ENCODE data around the gene RRAS2.
"Not testable (repeated sequence)": the region's sequence is repeated elsewhere in the genome, so short reads cannot be mapped to it uniquely, and the experiment has no call there.

RRAS2 gene

DNA sequence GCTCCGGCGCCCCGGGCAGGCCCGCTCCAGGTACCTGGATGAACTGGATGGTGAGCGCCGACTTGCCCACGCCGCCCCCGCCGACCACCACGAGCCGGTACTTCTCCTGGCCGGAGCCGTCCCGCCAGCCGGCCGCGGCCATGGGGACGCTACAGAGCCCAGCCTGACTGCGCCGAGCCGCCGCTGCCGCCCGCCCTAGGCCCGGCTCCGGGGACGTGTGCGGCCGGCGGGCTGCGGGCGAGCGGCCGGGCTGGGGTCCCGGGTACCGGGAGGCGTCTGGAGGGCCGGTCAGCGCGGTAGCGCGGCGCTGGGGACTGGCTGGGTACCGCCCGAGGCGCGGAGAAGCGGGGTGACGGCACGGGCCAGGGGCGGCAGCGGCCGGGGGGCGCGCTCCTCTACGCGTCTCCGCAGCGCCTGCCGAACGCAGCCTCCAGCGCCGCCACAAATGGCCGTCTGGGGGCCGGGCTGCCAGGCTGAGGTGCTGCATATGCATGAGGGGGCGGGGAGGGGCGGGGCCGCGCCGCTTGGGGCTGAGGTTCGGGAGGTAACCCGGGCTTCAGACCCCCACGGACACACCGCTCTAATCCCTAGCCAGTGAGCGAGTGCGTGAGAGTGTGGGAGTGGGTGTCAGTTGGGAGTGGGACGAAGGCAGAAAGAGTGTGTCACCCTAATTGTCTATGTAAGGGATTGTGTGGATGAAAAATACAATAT lies at the start of gene RRAS2:
Gene RRAS2, minus strand, starts transcription at position 455 of the 711 bp plus-strand sequence. Its CDS starts 313 bp downstream, at position 142.
- DNase-seq (ENCODE audit: low read depth in 2 of 2): peak; percentile 49 to 67

DNA sequence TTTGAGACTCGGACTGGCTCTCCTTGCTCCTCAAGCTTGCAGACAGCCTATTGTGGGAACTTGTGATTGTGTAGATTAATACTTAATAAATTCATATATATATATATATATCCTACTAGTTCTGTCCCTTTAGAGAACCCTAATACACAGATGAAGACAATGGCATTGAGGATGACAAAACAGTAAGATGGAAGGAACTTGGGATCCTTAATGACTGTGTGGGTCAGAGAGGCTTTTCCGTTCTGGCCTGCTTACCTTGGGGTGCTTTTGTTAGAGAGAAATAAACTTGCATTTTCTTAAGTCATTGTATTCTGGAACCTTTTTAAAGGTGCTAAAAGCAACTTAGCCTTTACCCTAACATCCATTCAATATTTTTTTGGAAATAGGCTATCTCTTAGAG lies 49.6 kb upstream of the RRAS2 start:
- DNase-seq (ENCODE audit: low read depth in 2 of 2): no peak

DNA sequence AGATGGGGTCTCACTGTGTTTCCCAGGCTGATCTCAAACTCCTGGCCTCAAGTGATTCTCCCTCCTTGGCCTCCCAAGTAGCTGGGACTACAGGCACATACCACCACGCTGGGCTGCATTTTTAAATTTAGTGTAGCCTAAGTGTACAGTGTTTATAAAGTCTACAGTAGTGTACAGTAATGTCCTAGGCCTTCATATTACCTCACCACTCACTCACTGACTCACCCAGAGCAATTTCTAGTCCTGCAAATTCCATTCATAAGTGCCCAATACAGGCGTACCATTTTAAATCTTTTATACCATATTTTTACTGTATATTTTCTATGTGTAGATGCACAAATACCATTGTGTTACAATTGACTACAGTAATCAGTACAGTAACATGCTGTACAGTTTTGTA lies 47.1 kb upstream of the RRAS2 start:
- not testable (repeated sequence) for DNase-seq (ENCODE audit: low read depth in 2 of 2)

DNA sequence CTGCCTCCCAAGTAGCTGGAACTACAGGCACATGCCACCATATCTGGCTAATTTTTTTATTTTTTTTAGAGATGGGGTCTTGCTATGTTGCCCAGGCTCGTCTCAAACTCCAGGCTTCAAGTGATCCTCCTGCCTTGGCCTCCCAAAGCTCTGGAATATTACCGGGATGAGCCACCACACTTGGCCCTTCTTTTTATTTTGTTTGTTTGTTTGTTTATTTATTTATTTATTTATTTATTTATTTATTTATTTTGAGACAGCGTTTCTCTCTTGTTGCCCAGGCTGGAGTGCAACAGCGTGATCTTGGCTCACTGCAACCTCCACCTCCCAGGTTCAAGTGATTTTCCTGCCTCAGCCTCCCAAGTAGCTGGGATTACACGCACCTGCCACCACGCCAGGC lies 44.5 kb upstream of the RRAS2 start:
- not testable (repeated sequence) for DNase-seq (ENCODE audit: low read depth in 2 of 2)

DNA sequence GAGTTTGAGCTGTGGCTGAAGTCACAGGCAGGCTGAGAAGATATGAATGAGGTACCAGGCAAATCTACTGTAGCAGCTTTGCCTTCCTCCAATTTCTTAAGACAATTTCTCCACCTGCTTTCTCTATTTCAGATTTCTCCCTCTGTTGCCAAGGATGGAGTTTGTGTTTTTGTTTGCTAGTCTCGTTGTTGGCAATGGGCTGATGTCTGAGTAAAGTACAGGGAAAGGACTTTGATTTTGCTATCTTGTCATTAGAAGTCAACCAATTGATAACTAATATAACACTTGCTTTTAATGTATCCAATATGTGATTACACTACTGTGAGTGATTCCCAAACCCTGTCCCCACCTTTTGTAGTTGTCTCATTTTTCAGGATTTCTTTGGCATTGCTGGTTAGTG lies 40.1 kb upstream of the RRAS2 start:
- DNase-seq (ENCODE audit: low read depth in 2 of 2): no peak

DNA sequence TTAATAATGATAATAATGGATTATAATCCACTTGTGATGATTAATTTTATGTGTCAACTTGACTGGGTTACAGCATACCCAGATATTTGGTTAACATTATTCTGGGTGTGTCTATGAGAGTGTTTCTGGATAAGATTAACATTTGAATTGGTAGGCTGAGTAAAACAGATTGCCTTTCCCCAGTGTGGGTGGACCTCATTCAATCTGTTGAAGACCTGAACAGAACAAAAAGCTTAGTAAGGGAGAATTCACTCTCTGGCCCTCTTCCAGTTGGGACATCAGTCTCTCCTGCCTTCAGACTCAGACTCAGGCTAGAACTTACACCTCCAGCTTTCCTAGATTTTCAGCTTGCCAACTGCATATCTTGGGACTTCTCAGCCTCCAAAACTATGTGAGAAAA lies 37.3 kb upstream of the RRAS2 start:
- no peak for DNase-seq (ENCODE audit: low read depth in 2 of 2)

DNA sequence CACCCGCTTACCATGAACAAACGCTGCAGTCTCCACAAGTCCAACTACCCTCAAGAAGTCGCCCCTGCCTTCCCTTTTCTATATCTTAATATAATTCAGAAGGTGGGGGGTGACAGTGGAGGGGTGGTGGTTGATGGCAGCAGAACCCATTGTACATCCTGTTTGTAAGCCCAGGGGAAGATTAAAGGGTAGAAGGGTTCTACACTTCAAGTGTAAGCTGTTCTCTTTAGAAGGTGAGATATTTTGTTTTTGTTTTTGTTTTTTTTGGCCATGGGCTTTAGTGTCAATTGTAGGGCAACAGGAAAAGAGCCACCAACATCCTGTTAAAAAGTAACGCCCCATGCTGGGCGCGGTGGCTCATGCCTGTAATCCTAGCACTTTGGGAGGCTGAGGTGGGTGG lies 34.9 kb upstream of the RRAS2 start:
- DNase-seq (ENCODE audit: low read depth in 2 of 2): no peak

DNA sequence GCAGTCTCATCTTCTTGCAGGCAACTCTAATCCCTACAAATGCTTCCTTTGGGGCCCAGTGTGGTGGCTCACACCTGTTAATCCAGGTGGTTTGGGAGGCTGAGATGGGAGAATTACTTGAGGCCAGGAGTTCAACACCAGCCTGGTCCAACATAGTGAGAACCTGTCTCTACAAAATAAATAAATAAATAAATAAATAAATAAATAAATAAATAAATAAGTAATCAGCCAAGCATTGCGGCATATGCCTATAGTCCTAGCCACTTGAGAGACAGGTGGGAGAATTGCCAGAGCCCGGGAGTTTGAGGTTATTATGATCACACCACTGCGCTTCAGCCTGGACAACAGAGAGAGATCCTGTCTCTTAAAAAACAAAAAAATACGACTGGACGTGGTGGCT lies 34.1 kb upstream of the RRAS2 start:
- no peak for DNase-seq (ENCODE audit: low read depth in 2 of 2)

DNA sequence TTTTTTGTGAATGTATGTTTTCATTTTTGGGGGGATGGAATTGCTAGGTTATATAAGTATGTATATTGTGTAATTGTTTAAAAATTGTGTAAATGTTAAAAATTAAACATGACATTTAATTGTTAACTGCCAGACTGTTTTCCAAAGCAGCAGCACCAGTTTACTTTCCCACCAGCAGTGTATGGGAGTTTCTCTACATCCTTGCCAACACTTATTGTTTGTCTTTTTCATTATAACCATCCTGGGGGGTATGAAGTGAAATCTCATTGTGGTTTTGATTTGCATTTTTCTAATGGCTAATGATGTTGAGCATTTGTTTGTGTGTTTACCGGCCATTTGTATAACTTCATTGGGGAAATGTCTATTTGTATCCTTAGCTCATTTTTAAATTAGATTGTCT lies 31.7 kb upstream of the RRAS2 start:
- DNase-seq (ENCODE audit: low read depth in 2 of 2): no peak

DNA sequence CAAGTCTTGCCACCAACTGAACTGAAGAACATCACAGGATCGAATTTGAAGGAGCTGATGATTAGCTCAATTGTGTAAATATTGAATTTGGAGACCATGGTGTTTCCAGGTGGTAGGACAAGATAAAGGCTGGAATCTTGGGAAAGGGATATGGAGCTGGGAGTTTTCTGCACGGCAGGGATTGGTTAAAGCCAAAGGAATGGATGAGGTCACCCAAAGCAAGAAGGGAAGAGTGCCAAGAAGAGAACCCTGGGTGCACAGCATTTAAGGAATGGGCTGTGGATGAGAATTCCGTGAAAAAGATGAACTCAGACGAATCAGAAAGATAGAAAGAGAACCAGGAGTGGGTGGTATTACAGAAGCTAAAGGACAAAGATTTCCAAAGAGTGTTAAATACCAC lies 29.4 kb upstream of the RRAS2 start:
- DNase-seq (ENCODE audit: low read depth in 2 of 2): no peak

DNA sequence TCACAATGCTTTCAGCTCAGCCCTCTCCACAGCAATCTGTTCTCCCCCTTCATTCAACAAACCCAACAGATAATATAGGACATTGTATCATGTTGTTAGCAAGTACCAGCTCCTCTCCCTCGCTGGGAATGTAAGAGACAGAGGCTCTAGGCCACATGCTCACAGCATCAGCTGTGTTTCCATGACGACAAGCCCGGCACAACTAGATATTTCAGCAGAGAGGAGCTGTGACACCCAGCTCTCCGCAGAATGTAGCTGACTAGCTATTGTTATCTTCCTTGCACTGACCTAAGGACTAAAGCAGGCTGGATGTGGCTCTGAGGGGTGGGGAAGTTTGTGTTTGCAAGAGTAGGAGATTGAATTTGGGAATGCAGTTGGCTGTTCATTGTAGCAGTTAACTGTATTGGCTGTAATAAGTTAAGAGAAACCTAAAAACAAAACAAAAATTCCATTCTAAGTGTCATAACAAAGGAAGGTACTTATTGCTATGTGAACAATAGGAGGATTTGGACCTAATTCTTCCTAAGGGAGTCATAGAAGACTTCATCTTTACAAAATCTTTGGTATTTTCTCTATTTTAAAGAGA lies 28.0 kb upstream of the RRAS2 start:
- no peak for DNase-seq (ENCODE audit: low read depth in 2 of 2)

DNA sequence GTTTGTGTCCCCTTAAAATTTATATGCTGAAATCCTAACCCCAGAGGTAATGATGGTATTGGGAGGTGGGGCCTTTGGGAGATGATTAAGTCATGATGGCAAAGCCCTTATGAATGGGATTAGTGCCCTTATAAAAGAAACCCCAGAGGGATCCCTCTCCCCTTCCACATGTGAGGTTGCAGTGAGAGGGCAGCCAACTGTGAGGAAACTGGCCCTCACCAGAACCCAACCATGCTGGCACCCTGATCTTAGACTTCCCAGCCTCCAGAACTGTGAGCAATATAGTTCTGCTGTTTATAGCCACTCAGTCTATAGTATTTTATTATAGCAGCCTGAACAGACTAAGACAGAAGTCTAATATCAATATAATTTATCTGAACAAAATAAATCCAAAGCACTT lies 27.1 kb upstream of the RRAS2 start:
- no peak for DNase-seq (ENCODE audit: low read depth in 2 of 2)

DNA sequence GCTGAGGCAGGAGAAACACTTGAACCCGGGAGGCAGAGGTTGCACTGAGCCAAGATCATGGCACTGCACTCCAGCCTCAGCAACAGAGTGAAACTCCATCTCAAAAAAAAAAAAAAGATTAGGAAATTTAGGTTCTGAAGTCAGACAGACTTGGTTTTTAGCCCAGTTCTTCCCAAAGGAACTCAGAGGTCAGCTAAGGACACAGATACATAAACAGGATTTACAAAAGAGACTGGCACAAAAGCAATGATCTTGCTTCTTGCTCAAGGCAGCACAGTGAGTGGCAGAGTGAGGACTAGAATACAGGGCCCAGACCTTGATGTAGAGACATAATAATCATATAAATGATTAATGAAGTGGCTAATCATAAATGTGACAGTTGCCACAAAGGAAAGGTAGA lies 25.4 kb upstream of the RRAS2 start:
- no peak for DNase-seq (ENCODE audit: low read depth in 2 of 2)

DNA sequence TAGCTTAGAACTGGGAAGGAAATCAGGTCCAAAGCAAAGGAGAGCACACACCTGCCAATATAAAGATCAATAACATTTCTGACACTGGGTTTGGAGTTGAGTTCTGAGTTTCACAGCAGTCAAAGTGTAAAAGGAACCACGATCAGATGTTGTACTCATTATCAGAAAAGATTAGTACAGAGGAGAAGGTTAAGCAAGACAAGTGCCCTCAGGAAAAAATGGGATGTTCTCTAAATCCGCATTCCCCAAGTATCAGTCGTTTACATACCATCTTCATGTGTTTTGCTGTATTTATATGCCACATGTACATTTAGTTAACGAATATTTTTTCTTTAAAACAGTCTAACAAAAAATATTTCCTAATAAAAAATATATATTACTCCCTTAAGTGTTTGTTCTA lies 23.0 kb upstream of the RRAS2 start:
- DNase-seq (ENCODE audit: low read depth in 2 of 2): no peak

DNA sequence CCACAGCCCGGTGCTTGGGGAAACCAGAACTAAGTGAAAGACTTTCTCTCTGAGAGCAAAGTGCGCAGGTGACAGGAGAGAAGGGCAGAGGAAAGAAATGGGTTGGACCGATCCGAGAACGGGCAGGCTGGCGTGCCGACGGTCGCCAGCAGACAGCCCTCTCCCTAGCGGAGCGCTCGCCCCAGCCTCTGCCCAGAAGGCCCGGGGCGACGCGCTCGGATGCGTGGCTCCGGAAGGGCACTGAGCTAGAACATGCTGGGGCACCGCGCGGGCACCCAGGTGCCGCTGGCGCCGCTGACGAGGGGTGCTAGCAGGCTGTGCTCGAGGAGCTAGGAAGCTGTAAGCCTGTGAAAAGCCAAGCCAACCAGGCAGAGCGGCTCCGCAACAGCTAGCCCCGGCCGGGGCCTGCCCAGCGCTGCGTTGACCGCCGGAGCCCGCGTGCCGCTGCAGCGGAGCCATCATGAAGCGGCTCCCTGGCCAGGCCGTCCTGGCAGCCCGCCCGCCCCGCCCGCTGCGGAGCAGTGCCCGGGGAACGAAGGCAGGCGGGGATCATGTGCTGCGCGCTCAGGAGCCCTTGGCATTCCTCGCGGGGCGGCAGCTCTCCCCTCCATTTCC lies 22.1 kb upstream of the RRAS2 start:
- no peak for DNase-seq (ENCODE audit: low read depth in 2 of 2)

DNA sequence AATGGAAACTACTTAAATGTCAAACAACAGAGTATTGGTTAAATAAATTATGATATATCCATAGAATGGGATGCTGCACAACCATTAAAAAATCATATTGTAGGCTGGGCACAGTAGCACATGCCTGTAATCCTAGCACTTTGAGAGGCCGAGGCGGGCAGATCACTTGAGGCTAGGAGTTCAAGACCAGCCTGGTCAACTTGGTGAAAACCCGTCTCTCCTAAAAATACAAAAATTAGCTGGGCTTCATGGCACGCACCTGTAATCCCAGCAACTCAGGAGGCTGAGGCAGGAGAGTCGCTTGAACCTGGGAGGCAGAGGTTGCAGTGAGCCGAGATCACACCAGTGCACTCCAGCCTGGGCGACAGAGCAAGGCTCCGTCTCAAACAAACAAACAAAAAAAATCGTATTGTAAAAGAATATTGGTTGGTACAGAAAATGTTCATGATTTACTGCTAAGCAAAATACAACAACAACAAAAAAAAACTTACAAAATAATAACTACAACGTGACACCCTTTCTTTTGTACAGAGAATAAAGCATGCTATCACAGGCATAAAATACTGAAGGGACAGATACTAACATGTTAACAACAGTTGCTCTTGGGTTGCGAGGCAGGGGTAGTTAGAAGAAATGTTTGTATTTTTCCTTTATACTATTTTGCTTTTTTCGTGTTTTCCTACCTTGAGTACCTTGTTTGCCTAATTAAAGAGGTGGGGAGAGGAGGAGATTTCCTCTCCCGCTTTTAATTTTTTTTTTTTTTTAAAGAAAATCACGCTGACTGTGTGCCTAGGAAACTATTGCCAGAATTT lies 21.3 kb upstream of the RRAS2 start:
- no peak for DNase-seq (ENCODE audit: low read depth in 2 of 2)

DNA sequence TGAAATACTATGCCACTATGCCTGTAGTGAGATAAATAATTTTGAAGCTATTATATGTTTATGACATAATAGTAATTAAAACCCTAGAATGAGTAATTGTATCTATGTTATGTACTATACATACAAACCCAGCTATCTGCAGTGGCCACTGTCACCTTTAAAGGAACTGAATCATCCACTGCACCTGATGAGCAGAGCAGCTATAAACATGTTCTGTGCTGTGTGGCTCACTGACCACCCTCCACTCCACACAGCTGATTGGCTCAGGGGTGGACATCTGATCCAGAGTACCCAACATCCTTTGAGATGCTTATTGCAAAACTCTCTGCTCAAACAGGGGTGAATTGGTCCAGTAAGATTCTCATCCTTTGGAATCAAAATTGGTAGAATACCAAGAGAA lies 19.2 kb upstream of the RRAS2 start:
- no peak for DNase-seq (ENCODE audit: low read depth in 2 of 2)

DNA sequence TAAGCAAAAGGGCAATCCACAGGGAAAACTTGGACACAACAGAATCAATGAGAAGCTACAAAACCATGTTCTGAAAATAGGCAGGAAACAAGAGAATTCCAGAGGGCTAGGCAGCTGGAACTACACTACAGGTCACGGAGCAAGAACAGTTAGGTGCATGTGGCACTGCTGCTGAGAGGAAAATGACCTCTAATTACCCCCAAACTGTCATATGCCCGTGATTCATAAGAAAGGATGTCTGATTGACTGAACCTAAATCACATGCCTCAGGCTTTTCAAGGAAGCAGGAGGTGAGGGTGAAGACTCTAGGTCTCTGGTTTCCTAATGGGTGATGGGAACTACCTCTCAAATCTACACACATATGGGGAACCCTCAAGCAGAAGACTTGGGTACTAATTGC lies 17.9 kb upstream of the RRAS2 start:
- no peak for DNase-seq (ENCODE audit: low read depth in 2 of 2)

DNA sequence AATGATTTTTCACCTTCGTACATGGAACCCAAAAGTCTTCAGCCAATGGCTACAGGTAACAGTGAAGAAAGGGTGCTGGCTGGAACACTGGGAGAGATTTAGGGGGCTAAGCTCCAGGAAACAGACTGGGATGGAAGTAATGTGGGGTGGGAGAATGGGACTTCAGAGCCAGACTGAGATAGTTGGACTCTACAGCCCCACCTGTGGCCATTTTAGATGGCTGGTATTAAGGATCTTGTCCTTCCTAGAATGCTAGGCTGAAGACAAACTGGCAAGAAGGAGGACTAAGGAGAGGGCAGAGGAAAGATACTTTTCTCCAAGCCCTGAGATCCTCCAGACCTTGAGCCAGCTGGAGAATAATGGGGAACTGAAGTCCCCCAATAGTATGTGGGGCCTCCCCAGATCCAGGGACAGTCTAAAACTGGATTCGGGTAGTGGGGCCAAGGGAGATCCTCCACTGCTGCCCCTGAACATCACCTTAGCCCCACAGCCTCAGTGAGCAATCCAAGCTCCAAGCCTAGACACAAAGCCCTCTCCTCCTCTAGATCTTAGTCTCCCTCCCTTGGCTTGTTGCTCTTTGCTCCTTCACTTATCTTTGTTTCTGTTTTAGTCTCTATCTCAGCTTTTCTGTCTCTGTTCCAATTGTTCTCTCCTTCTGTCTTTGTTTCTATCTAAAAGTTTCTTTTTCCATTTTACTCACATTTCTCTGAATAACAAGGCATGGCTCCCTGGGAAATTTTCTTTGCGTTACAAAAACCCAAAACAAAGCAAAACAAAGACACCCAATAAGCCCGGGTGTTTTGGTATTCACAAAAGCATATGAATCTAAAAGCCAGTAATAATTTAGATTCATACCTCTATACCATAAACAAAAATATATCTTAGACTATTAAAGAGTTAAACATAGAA lies 16.2 kb upstream of the RRAS2 start:
- no peak for DNase-seq (ENCODE audit: low read depth in 2 of 2)

DNA sequence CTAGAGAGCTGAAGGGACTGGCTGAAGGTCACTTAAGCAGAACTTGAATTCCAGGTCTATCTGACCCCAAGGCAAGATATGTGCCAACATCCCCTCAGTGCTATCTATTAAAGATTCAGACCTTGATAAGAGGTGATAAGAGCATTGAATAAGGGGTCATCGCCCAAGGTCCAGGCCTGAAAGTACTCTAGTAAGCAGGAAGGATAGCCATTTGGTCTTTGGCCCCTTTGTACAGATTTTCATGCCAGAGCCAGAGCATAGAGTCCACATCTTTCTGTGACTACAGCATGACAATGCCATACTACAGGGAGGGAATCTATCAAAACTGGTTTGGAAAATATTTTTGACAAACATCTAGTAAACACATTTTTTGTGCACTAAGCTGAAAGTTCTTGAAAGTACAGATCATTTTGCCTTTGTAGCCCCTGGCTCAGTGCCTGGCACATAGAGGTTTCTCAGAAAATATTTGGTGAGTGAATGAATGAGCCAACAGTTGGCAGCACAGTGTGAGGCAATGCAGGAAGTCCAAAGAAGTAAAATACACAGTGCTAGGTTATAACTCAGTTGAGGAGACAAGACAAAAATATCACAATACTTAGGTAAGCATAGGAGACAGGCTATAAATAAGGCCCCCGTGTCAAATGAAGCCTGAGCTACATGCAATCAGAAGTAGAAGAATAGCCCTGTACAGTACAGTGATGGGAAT lies 15.1 kb upstream of the RRAS2 start:
- no peak for DNase-seq (ENCODE audit: low read depth in 2 of 2)

DNA sequence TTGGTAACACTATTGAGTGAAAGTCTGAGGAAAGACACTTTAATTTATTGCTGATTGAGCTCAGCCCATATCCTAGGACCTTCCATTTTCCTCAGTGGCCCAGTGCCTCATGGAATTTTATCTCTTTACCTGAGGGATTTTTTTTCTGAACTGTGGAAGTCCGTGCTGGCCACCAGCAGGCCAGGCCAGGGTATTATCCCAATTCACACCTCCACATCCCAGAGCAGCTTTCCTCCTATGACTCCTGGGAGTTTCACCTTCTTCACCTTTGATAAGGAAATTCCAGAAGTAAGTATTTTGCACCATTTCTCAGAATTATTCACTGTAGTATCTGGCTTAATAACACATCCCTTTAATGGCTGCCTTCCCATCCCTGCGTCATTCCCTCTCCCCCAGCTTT lies 13.0 kb upstream of the RRAS2 start:
- no peak for DNase-seq (ENCODE audit: low read depth in 2 of 2)
